ENCODE results near the gene COPA. TPM values are rescaled to one million over a fixed set of nuclear protein-coding genes. Genes with fewer than 3 reads are reported as not detected.
"Not testable (repeated sequence)": the region's sequence is repeated elsewhere in the genome, so short reads cannot be mapped to it uniquely, and the experiment has no call there.

COPA gene
- total RNA-seq: 100 to 1,000 TPM in 8 of 10 donors, 10 to 100 TPM in 2; 77.7 to 122 (median 112) TPM
- 10 to 100 TPM; 48.2 to 91.3 TPM for polyA plus RNA-seq
- long read RNA-seq, donor 1, full-length matches to known transcripts: 81 of 107 reads
- long read RNA-seq, donor 1, partial matches to known transcripts: 17 of 107 reads
- long read RNA-seq, donor 1, other reads (novel, unspliced or antisense): 9 of 107 reads
- long read RNA-seq, donor 2, full-length matches to known transcripts: 91 of 117 reads
- long read RNA-seq, donor 2, partial matches to known transcripts: 23 of 117 reads
- long read RNA-seq, donor 2, other reads (novel, unspliced or antisense): 3 of 117 reads
- long read RNA-seq, donor 3, full-length matches to known transcripts: 177 of 250 reads
- long read RNA-seq, donor 3, partial matches to known transcripts: 59 of 250 reads
- long read RNA-seq, donor 3, other reads (novel, unspliced or antisense): 14 of 250 reads

DNA sequence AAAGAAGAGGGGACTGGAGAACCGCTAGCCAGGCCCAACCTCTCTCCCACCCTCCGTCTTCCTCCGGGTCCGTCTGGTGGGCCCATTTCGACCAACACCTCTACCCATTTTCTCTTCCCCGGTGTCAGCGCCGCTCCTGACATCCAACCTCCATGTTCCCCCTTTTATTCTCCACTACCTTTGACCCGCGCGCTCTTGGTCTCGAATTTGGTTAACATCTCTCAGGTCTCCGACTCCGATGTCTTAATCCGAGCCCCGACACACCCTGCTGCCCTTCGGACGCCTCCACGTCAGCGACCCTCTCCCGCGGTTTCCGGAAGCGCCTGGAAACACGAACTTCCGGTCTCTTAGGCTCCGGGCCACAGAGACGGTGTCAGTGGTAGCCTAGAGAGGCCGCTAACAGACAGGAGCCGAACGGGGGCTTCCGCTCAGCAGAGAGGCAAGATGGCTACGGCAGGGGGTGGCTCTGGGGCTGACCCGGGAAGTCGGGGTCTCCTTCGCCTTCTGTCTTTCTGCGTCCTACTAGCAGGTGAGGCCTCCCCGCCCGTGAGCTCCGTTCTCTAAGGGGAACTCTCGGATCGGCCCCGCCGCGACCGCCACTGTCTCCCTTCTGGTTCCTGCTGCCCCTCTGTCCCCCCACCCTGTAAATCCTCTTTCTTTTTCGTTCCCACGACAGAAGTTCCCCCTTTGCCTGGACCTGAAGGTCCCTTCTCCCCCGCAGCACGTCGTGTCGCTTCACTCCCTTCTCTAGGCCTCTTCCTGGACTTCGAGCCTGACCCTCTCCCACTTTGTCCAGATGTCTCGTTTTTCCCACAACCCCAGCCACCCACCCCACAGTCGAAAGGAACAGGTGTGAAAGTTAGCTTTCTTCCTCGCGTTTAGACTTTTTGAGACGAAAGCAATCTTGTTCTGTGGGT is at the start of gene COPA, which contains the start of gene NCSTN:
COPA (minus strand) TSS at position 298 of the 917 bp plus-strand sequence; CDS start at position 218, 80 bp downstream.
NCSTN (plus strand) TSS at position 431 of the 917 bp plus-strand sequence; CDS start at position 445, 14 bp downstream.
- peak within 1 kb of the TSS; percentile 51 to 97 (median 90) for H3K27ac ChIP-seq
- peaks cover 0 to 57% (median 17%) of the 10 kb centered on the region in 9 donors for H3K36me3 ChIP-seq
- WGBS, 2 donors: 0% methylated on average over 58 of the region's 58 CpGs
- peak; percentile 98 to 100 (median 99) for ATAC-seq
- no peaks in the 10 kb centered on the region for H3K27me3 ChIP-seq
- intact Hi-C loops (cut with DNase I): loop anchor here in 2 of 10 donors (2.0 to 5.0 kb wide), 3 partner anchors 36 to 264 kb away; partner anchors contain the start of gene VANGL2 (in 1 of the 2)
- H3K4me1 ChIP-seq: peaks cover 0 to 77% (median 41%) of the 10 kb centered on the region in 9 donors
- TF ChIP-seq, protein P1, sequence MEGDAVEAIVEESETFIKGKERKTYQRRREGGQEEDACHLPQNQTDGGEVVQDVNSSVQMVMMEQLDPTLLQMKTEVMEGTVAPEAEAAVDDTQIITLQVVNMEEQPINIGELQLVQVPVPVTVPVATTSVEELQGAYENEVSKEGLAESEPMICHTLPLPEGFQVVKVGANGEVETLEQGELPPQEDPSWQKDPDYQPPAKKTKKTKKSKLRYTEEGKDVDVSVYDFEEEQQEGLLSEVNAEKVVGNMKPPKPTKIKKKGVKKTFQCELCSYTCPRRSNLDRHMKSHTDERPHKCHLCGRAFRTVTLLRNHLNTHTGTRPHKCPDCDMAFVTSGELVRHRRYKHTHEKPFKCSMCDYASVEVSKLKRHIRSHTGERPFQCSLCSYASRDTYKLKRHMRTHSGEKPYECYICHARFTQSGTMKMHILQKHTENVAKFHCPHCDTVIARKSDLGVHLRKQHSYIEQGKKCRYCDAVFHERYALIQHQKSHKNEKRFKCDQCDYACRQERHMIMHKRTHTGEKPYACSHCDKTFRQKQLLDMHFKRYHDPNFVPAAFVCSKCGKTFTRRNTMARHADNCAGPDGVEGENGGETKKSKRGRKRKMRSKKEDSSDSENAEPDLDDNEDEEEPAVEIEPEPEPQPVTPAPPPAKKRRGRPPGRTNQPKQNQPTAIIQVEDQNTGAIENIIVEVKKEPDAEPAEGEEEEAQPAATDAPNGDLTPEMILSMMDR (IDR thresholded peaks at IDR 0.05): peak in 3 of 9 donors; percentile 8 to 19 (median 15)
- H3K4me3 ChIP-seq: peak within 1 kb of the TSS; percentile 63 to 96 (median 82)
- no peaks in the 10 kb centered on the region for H3K9me3 ChIP-seq
- peak; percentile 90 to 96 for DNase-seq

DNA sequence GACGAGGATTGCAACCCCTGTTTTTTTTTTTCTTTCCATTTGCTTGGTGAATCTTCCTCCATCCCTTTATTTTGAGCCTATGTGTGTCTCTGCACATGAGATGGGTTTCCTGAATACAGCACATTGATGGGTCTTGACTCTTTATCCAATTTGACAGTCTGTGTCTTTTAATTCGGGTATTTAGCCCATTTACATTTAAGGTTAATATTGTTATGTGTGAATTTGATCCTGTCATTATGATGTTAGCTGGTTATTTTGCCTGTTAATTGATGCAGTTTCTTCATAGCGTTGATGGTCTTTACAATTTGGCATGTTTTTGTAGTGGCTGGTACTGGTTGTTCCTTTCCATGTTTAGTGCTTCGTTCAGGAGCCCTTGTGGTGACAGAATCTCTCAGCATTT is 45.4 kb upstream of the COPA start:
- H3K36me3 ChIP-seq; H3K4me1 ChIP-seq; DNase-seq; intact Hi-C loops (cut with DNase I); H3K4me3 ChIP-seq; ATAC-seq; H3K27ac ChIP-seq: not testable (repeated sequence)
- H3K9me3 ChIP-seq: peaks cover 0 to 17% (median 0%) of the 10 kb centered on the region in 11 donors
- peaks cover 0 to 12% (median 3%) of the 10 kb centered on the region in 7 donors for H3K27me3 ChIP-seq
- WGBS, 2 donors: 68 to 76% methylated on average over 4 of the region's 4 CpGs

DNA sequence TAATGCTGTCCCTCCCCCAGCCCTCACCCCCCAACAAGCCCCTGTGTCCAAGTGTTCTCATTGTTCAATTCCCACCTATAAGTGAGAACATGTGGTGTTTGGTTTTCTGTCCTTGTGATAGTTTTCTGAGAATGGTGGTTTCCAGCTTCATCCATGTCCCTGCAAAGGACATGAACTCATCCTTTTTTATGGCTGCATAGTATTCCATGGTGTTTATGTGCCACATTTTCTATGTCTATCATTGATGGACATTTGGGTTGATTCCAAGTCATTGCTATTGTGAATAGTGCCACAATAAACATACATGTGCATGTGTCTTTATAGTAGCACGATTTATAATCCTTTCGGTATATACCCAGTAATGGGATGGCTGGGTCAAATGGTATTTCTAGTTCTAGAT is 41.8 kb upstream of the COPA start:
- ATAC-seq; intact Hi-C loops (cut with DNase I); H3K4me3 ChIP-seq: not testable (repeated sequence)

DNA sequence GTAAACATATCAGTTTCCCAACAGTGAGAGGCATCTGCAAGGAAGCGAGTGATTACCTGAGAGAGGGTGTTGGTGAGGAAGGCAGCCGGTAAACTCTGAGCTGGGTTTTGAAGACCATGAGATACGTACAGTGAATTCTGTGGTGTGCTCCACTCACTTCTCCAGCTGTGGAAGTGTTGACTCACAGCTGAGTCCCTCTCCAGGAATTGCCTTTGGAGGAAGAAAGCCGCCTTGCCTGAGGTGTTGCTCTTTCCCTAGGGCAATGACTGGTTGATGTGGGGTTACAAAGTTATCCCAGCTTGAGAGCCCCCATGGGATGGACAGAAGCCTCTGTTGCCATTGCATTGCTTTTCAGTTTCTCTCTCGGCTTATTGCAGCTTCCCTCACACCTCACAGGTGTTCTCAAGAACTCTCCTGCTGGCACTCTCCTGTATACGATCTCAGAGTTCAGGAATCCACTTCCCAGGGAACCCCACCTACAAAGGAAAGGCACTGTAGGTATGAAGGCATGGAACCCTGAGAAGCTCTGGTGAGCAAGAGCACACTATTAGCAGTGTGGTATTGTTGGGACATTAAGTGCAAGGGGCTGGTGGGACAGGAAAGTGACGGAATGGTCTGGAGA is 34.6 kb upstream of the COPA start:
- H3K36me3 ChIP-seq: no peaks in the 10 kb centered on the region
- H3K9me3 ChIP-seq: no peaks in the 10 kb centered on the region
- DNase-seq: no peak
- H3K27ac ChIP-seq: no peak overlapping the region
- TF ChIP-seq, protein P1 (IDR thresholded peaks at IDR 0.05): no peak
- H3K4me1 ChIP-seq: peaks cover 5 to 28% (median 10%) of the 10 kb centered on the region in 9 donors
- intact Hi-C loops (cut with DNase I): loop anchor here in 7 of 10 donors (2.0 to 10.0 kb wide), 6 partner anchors 183 to 443 kb away; partner anchors contain the start of genes CASQ1 (in 1 of the 7), IGSF8 (in 1 of the 7) and KCNJ9 (in 1 of the 7)
- H3K4me3 ChIP-seq: no peak overlapping the region
- ATAC-seq: no peak
- H3K27me3 ChIP-seq: peaks cover 0 to 15% (median 0%) of the 10 kb centered on the region in 7 donors
- WGBS, 2 donors: 77 to 80% methylated on average over 7 of the region's 7 CpGs

More for the DNA sequence above, 41.8 kb upstream of the COPA start:
- H3K36me3 ChIP-seq, H3K4me1 ChIP-seq, DNase-seq, H3K27me3 ChIP-seq, H3K27ac ChIP-seq: not testable (repeated sequence)
- peaks cover 0 to 17% (median 0%) of the 10 kb centered on the region in 11 donors for H3K9me3 ChIP-seq
- WGBS, 2 donors: 97 to 100% methylated on average over 2 of the region's 2 CpGs

All from heart right ventricle (tissue), 16 donors.